K562 (cell line): ENCODE results near the gene UCK1. TPM values are rescaled to one million over a fixed set of nuclear protein-coding genes. Genes with fewer than 3 reads are reported as not detected.

Experiments
- ATAC-seq: fragments of 200-7000 bp; cut with Tn5 transposase; 3 replicates; pipeline ENCODE4 v1.9.1; 2020; ENCODE audit warnings: moderate library complexity
- BruUV-seq: library from RNA; stranded (reverse); fragments of 400-500 nt; replicated peaks from 2 replicates; lab custom pipeline; 2021; lab: Mats Ljungman, UMichigan
- CTCF ChIA-PET: fragments of 300-600 bp; formaldehyde crosslinking; extraction: SDS; loops from one replicate; lab custom pipeline; 2021; ENCODE audit warnings: low intra/inter-chr PET ratio; lab: Yijun Ruan, JAX
- POLR2A ChIA-PET: fragments of 300-600, 350-650 bp; sonication (Branson Sonifier 250); formaldehyde crosslinking; extraction: SDS; loops from one replicate; lab custom pipeline; 2021; ENCODE audit warnings: antibody characterized with exemption, inconsistent platforms; lab: Yijun Ruan, JAX
- DNase-seq, 4 experiments: peaks; one replicate each; pipeline versions ENCODE4 v3.0.0 to v3.0.0-alpha.2; 2011 to 2018; ENCODE audit warnings: low spot score in 3 of 4, mixed read lengths in 3 of 4; ENCODE audit errors: extremely low read depth in 1 of 4
- FAIRE-seq: peaks from 2 replicates; lab custom pipeline; 2011; peaks lifted over from hg19 to GRCh38; lab: Jason Lieb, UNC
- H2AFZ ChIP-seq: 2 replicates; pipeline ENCODE4 v1.6.0; 2011; ENCODE audit warnings: low read depth, low read length, control low read depth, inconsistent platforms
- H3K27ac ChIP-seq: fragments of 200-600 bp; 3 replicates; pipeline ENCODE4 v1.8.0; 2011; ENCODE audit warnings: low read depth, mild to moderate bottlenecking, control low read depth, inconsistent platforms, low read length, moderate library complexity, mixed read lengths; ENCODE audit errors: extremely low read depth
- H3K27me3 ChIP-seq, 2 experiments: fragments of 300-600 bp in 1 of 2; 2 replicates in 1 of 2; 3 replicates in 1 of 2; pipeline versions ENCODE4 v1.6.0 to v1.8.0; 2011; ENCODE audit warnings: inconsistent platforms in 2 of 2, low read length in 2 of 2, mild to moderate bottlenecking in 1 of 2, mixed read lengths in 1 of 2, moderate library complexity in 1 of 2; ENCODE audit not compliant: control insufficient read depth in 2 of 2, insufficient read depth in 2 of 2
- H3K36me3 ChIP-seq: fragments of 300-600 bp; 3 replicates; pipeline ENCODE4 v1.8.0; 2011; ENCODE audit warnings: mild to moderate bottlenecking, low read length, inconsistent platforms; ENCODE audit not compliant: control insufficient read depth, insufficient read depth
- H3K4me1 ChIP-seq, 2 experiments: fragments of 200-600 bp in 1 of 2; replicated peaks in 1 of 2; 2 replicates in 1 of 2; 3 replicates in 1 of 2; pipeline versions ENCODE4 v1.5.1 to v1.8.0; 2011; ENCODE audit warnings: inconsistent platforms in 2 of 2, low read length in 2 of 2, mild to moderate bottlenecking in 1 of 2, mixed read lengths in 1 of 2, moderate library complexity in 1 of 2; ENCODE audit not compliant: control insufficient read depth in 2 of 2, insufficient read depth in 2 of 2
- H3K4me2 ChIP-seq: 2 replicates; pipeline ENCODE4 v1.6.1; 2011; ENCODE audit warnings: low read length, control low read depth, inconsistent platforms, mixed read lengths; ENCODE audit not compliant: insufficient read depth
- H3K4me3 ChIP-seq: fragments of 200-600 bp; sonication (generic), shearing (Covaris generic); 2 replicates; pipeline ENCODE4 v1.5.1; 2016; ENCODE audit warnings: control low read depth, inconsistent platforms
- H3K79me2 ChIP-seq: fragments of 200-600 bp; 3 replicates; pipeline ENCODE4 v1.8.0; 2011; ENCODE audit warnings: low read length, inconsistent platforms; ENCODE audit not compliant: control insufficient read depth, insufficient read depth
- H3K9ac ChIP-seq, 2 experiments: 2 replicates each; pipeline versions ENCODE4 v1.6.0 to v1.6.1; 2011; ENCODE audit warnings: low read depth in 2 of 2, low read length in 2 of 2, control low read depth in 1 of 2, inconsistent platforms in 1 of 2, mild to moderate bottlenecking in 1 of 2, mixed read lengths in 1 of 2; ENCODE audit not compliant: insufficient read depth in 1 of 2
- H3K9me1 ChIP-seq: one replicate; pipeline ENCODE4 v1.6.0; 2011; ENCODE audit warnings: inconsistent platforms, mild to moderate bottlenecking, low read length, moderate library complexity; ENCODE audit not compliant: control insufficient read depth, insufficient read depth
- H3K9me3 ChIP-seq: replicated peaks from 2 replicates; pipeline ENCODE4 v1.5.1; 2011; ENCODE audit warnings: low read depth, low read length, inconsistent platforms; ENCODE audit not compliant: control insufficient read depth, insufficient read depth
- H4K20me1 ChIP-seq: replicated peaks from 2 replicates; pipeline ENCODE4 v1.6.1; 2011; ENCODE audit warnings: low read length, inconsistent platforms, mixed read lengths; ENCODE audit not compliant: control insufficient read depth, insufficient read depth
- DMBX1 ChIP-seq: fragments of 250-450 bp; sonication (Bioruptor Pico); IDR thresholded peaks from 2 replicates; pipeline ENCODE4 v1.8.0; 2022; ENCODE audit warnings: inconsistent platforms, mild to moderate bottlenecking, moderate library complexity, borderline replicate concordance
- NFXL1 ChIP-seq: fragments of 450-650 bp; formaldehyde crosslinking; IDR thresholded peaks from 2 replicates; pipeline ENCODE4 v1.4.0; 2021; ENCODE audit warnings: mild to moderate bottlenecking
- POLR2AphosphoS5 ChIP-seq: IDR thresholded peaks from 2 replicates; pipeline ENCODE4 v1.6.1; 2011; ENCODE audit warnings: mild to moderate bottlenecking, low read depth, low read length, moderate library complexity; ENCODE audit not compliant: control insufficient read depth, insufficient read depth
- RBM15 ChIP-seq: fragments of 200-400 bp; formaldehyde crosslinking; IDR thresholded peaks from 2 replicates; pipeline ENCODE4 v1.6.1; 2018; ENCODE audit warnings: mild to moderate bottlenecking, low read length, moderate library complexity; ENCODE audit not compliant: insufficient read depth
- RBM22 ChIP-seq: fragments of 200-400 bp; formaldehyde crosslinking; IDR thresholded peaks from 2 replicates; pipeline ENCODE4 v1.6.1; 2018; ENCODE audit warnings: low read length, low read depth; ENCODE audit not compliant: poor library complexity, severe bottlenecking
- SIX5 ChIP-seq, 2 experiments: IDR thresholded peaks; 2 replicates each; pipeline ENCODE4 v1.6.1; 2011; ENCODE audit warnings: low read length in 2 of 2, borderline replicate concordance in 1 of 2, low read depth in 1 of 2, mild to moderate bottlenecking in 1 of 2, moderate library complexity in 1 of 2; ENCODE audit not compliant: insufficient read depth in 1 of 2
- TRIM28 ChIP-seq: fragments of 450-650 bp; IDR thresholded peaks from 2 replicates; pipeline ENCODE4 v1.6.1; 2017
- ZFP36 ChIP-seq: fragments of 150-350 bp; IDR thresholded peaks from 2 replicates; pipeline ENCODE4 v1.6.1; 2018; ENCODE audit warnings: low read length, low read depth; ENCODE audit not compliant: partially characterized antibody
- ZNF551 ChIP-seq: fragments of 250-450 bp; sonication (Bioruptor Pico); IDR thresholded peaks from 2 replicates; pipeline ENCODE4 v1.5.0; 2021; ENCODE audit warnings: mild to moderate bottlenecking, moderate library complexity
- ZNF586 ChIP-seq: fragments of 450-650 bp; formaldehyde crosslinking; conservative IDR thresholded peaks from 2 replicates; pipeline ENCODE4 v1.4.0; 2020; ENCODE audit warnings: mild to moderate bottlenecking, moderate library complexity
- ZNF699 ChIP-seq: fragments of 250-450 bp; sonication (Bioruptor Pico); IDR thresholded peaks from 2 replicates; pipeline ENCODE4 v1.8.0; 2021; ENCODE audit warnings: mild to moderate bottlenecking, moderate library complexity; ENCODE audit not compliant: insufficient replicate concordance
- WGBS: fragments of 100-300 bp; shearing (Covaris generic); methylation state at CpG from one replicate; pipeline ENCODE4 v1.1.6; 2016; ENCODE audit warnings: low coverage, mixed read lengths; ENCODE audit not compliant: insufficient coverage; ENCODE audit errors: missing lambda C conversion rate; 5-methylcytosine and 5-hydroxymethylcytosine counted together
- in situ Hi-C: fragments of 300-500 bp; cut with MboI; formaldehyde crosslinking; loops from 4 replicates; pipeline ENCODE4 v1.15.0; 2018; ENCODE audit warnings: inconsistent platforms, mixed read lengths
- intact Hi-C: fragments of 100-400 bp; cut with micrococcal nuclease; formaldehyde crosslinking; loops from 2 replicates; pipeline ENCODE4 v1.14.2; 2022
- polyA plus RNA-seq, 8 experiments: library from polyadenylated mRNA; depleted of rRNA in 4 of 8; stranded (reverse) in 5 of 8; unstranded in 3 of 8; fragments of >200 nt; fragmentation: Nextera tagmentation in 2 of 8; fragmentation: Illumina TruSeq in 1 of 8; extraction: Ambion mirVana in 2 of 8; extraction: Trizol in 1 of 8; gene quantifications; 2 replicates each; pipeline versions ENCODE4 v1.2.1 to v1.2.3, GENCODE V29; 2011 to 2014; ENCODE audit warnings: inconsistent platforms in 1 of 8, missing spikeins in 1 of 8
- total RNA-seq, 7 experiments: library from RNA; depleted of rRNA in 6 of 7; stranded (reverse); fragments of >200 nt in 6 of 7; fragmentation: Illumina TruSeq in 2 of 7; extraction: Trizol in 2 of 7; gene quantifications; 2 replicates each; pipeline versions ENCODE4 v1.2.1 to v1.2.3, GENCODE V29; 2011 to 2021; ENCODE audit warnings: low replicate concordance in 1 of 7
- TF ChIP-seq, protein P1 (sequence below): sonication (generic); formaldehyde crosslinking; IDR thresholded peaks from 2 replicates; pipeline ENCODE4 v1.9.0; 2022; ENCODE audit warnings: mild to moderate bottlenecking, missing genetic modification reagents
- TF ChIP-seq, protein P2 (sequence below), 2 experiments: fragments of 150-350 bp in 1 of 2; IDR thresholded peaks; 2 replicates each; pipeline ENCODE4 v1.6.1; 2012 to 2016; ENCODE audit warnings: low read depth in 2 of 2, low read length in 2 of 2, mild to moderate bottlenecking in 1 of 2, moderate library complexity in 1 of 2
- TF ChIP-seq, protein P3 (sequence below): sonication (generic); formaldehyde crosslinking; IDR thresholded peaks from 2 replicates; pipeline ENCODE4 v1.8.1; 2023; ENCODE audit warnings: mild to moderate bottlenecking, missing genetic modification reagents

Gene UCK1
- total and polyA plus RNA-seq, 9 of the 15 experiments (the other 6 are each of a cell fraction or from before 2014, with no cell fraction given): 0.27 to 27.5 (median 16.1) TPM

DNA sequence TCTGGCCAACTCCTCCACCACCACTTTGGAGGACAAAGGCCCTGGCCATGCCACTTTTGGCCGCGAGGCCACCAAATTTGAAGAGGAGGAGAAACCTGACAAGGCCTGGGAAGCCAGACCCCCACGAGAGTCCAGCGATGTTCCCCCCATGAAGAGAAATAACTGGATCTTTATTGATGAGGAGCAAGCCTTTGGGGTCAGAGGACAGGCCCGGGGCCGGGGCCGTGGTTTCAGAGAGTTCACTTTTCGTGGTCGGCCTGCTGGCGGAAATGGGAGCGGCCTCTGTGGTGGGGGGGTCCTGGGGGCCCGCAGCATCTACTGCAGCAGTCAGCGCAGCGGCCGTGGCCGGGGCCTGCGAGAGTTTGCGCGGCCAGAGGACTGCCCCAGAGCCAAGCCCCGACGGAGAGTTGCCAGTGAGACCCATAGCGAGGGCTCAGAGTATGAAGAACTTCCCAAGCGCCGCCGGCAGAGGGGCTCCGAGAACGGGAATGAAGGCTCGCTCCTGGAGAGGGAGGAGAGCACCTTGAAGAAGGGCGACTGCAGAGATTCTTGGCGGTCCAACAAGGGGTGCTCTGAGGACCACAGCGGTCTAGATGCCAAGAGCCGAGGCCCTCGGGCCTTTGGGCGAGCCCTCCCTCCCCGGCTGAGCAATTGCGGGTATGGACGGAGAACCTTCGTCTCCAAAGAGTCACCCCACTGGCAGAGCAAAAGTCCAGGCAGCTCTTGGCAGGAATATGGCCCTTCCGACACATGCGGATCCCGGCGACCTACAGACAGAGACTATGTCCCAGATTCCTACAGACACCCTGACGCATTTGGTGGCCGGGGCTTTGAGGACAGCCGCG, 55.7 kb downstream of the UCK1 start:
- Histone ChIP-seq H3K9ac (no peak overlapping the region), H3K4me3 (no peak overlapping the region), H2AFZ (no peak overlapping the region), H3K27me3 (no peaks in the 10 kb centered on the region), H3K9me3 (no peaks in the 10 kb centered on the region), H3K4me1 (peaks cover 0 to 7% of the 10 kb centered on the region in 2 experiments; a peak in 1 of 5 replicates), H3K36me3 (peaks cover 96% of the 10 kb centered on the region), H3K9me1 (no peaks in the 10 kb centered on the region), H3K27ac (no peak overlapping the region), H3K4me2 (no peak overlapping the region), H4K20me1 (no peaks in the 10 kb centered on the region), H3K79me2 (no peaks in the 10 kb centered on the region)
- BruUV-seq: TSS peak; percentile 26
- FAIRE-seq (no peak), DNase-seq (no peak), ATAC-seq (no peak)
- 94% methylated on average over 23 of the region's 46 CpGs for WGBS
- intact Hi-C loops: loop anchor here (5.0 kb wide), 1 partner anchor 123 kb away; no protein-coding TSS in a partner anchor
- CTCF ChIA-PET: interaction anchor here (0.6 kb wide), 1 partner anchor 471 kb away, joined by 4 read pairs; no protein-coding TSS in a partner anchor
- in situ Hi-C loops: loop anchor here (10.0 kb wide), 1 partner anchor 121 kb away; no protein-coding TSS in a partner anchor
- POLR2A ChIA-PET: no interaction called here
- TF ChIP-seq, protein P1, sequence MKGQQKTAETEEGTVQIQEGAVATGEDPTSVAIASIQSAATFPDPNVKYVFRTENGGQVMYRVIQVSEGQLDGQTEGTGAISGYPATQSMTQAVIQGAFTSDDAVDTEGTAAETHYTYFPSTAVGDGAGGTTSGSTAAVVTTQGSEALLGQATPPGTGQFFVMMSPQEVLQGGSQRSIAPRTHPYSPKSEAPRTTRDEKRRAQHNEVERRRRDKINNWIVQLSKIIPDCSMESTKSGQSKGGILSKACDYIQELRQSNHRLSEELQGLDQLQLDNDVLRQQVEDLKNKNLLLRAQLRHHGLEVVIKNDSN (CRISPR knock-in tag): no peak
- TF ChIP-seq ZFP36 (no peak), RBM22 (peak; percentile 78), RBM15 (no peak), DMBX1 (no peak), ZNF699 (no peak), ZNF586 (CRISPR knock-in tag) (no peak), POLR2AphosphoS5 (0 out of 2 replicates have a peak, but pooled peaks have one; percentile 8), TRIM28 (no peak), NFXL1 (CRISPR knock-in tag) (no peak), ZNF551 (CRISPR knock-in tag) (no peak), SIX5 (IDR thresholded peaks at IDR 0.05; ENCODE audit: borderline replicate concordance in 1 of 2, insufficient read depth in 1 of 2, low read depth in 1 of 2, low read length in 2 of 2) (no peak)
- TF ChIP-seq, protein P2, sequence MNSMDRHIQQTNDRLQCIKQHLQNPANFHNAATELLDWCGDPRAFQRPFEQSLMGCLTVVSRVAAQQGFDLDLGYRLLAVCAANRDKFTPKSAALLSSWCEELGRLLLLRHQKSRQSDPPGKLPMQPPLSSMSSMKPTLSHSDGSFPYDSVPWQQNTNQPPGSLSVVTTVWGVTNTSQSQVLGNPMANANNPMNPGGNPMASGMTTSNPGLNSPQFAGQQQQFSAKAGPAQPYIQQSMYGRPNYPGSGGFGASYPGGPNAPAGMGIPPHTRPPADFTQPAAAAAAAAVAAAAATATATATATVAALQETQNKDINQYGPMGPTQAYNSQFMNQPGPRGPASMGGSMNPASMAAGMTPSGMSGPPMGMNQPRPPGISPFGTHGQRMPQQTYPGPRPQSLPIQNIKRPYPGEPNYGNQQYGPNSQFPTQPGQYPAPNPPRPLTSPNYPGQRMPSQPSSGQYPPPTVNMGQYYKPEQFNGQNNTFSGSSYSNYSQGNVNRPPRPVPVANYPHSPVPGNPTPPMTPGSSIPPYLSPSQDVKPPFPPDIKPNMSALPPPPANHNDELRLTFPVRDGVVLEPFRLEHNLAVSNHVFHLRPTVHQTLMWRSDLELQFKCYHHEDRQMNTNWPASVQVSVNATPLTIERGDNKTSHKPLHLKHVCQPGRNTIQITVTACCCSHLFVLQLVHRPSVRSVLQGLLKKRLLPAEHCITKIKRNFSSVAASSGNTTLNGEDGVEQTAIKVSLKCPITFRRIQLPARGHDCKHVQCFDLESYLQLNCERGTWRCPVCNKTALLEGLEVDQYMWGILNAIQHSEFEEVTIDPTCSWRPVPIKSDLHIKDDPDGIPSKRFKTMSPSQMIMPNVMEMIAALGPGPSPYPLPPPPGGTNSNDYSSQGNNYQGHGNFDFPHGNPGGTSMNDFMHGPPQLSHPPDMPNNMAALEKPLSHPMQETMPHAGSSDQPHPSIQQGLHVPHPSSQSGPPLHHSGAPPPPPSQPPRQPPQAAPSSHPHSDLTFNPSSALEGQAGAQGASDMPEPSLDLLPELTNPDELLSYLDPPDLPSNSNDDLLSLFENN (IDR thresholded peaks at IDR 0.05; ENCODE audit: low read depth in 2 of 2, low read length in 2 of 2): no peak
- TF ChIP-seq, protein P3, sequence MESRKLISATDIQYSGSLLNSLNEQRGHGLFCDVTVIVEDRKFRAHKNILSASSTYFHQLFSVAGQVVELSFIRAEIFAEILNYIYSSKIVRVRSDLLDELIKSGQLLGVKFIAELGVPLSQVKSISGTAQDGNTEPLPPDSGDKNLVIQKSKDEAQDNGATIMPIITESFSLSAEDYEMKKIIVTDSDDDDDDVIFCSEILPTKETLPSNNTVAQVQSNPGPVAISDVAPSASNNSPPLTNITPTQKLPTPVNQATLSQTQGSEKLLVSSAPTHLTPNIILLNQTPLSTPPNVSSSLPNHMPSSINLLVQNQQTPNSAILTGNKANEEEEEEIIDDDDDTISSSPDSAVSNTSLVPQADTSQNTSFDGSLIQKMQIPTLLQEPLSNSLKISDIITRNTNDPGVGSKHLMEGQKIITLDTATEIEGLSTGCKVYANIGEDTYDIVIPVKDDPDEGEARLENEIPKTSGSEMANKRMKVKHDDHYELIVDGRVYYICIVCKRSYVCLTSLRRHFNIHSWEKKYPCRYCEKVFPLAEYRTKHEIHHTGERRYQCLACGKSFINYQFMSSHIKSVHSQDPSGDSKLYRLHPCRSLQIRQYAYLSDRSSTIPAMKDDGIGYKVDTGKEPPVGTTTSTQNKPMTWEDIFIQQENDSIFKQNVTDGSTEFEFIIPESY (CRISPR knock-in tag): peak; percentile 51; the same call in 1 of the 2 replicates
